HL-60 (cell line): ENCODE data around the gene HES5.

ENCODE experiments used
- DNase-seq, 2 experiments: peaks; one replicate each; pipeline ENCODE4 v3.0.0-alpha.2; 2010 to 2020; ENCODE audit warnings: low read depth in 1 of 2, low spot score in 1 of 2
- H3K27ac ChIP-seq: fragments of 250-450 bp; sonication (Bioruptor Pico); replicated peaks from 2 replicates; pipeline ENCODE4 v1.5.1; 2020; ENCODE audit warnings: mild to moderate bottlenecking, moderate library complexity
- H3K27me3 ChIP-seq: fragments of 250-450 bp; sonication (Bioruptor Pico); 2 replicates; pipeline ENCODE4 v1.5.1; 2021; ENCODE audit warnings: mild to moderate bottlenecking, moderate library complexity; ENCODE audit not compliant: insufficient read depth, poor library complexity, severe bottlenecking
- H3K4me3 ChIP-seq: replicated peaks from 2 replicates; pipeline ENCODE4 v1.5.1; 2011; ENCODE audit warnings: mild to moderate bottlenecking, control low read depth, low read length; ENCODE audit not compliant: insufficient read depth
- GABPA ChIP-seq: IDR thresholded peaks from 2 replicates; pipeline ENCODE4 v1.6.1; 2012; ENCODE audit warnings: low read depth
- POLR2AphosphoS5 ChIP-seq: IDR thresholded peaks from 2 replicates; pipeline ENCODE4 v1.6.1; 2012; ENCODE audit warnings: low read depth
- SPI1 ChIP-seq: IDR thresholded peaks from 2 replicates; pipeline ENCODE4 v1.6.1; 2012; ENCODE audit warnings: low read depth, mild to moderate bottlenecking, borderline replicate concordance
- TF ChIP-seq, protein P1 (sequence below): IDR thresholded peaks from one replicate; pipeline ENCODE4 v1.5.1; 2011; ENCODE audit warnings: low read length, control low read depth, inconsistent platforms; ENCODE audit not compliant: insufficient read depth
- TF ChIP-seq, protein P2 (sequence below): IDR thresholded peaks from 2 replicates; pipeline ENCODE4 v1.6.1; 2012; ENCODE audit warnings: low read depth; ENCODE audit not compliant: insufficient replicate concordance

The HES5 gene

GRCh38 chr1:2533365-2533764, 3.3 kb upstream of the HES5 start:
- H3K27ac ChIP-seq, result no peak overlapping the region
- H3K4me3 ChIP-seq, result no peak overlapping the region
- TF ChIP-seq SPI1 (no peak), POLR2AphosphoS5 (no peak), GABPA (no peak)
- TF ChIP-seq, protein P1, sequence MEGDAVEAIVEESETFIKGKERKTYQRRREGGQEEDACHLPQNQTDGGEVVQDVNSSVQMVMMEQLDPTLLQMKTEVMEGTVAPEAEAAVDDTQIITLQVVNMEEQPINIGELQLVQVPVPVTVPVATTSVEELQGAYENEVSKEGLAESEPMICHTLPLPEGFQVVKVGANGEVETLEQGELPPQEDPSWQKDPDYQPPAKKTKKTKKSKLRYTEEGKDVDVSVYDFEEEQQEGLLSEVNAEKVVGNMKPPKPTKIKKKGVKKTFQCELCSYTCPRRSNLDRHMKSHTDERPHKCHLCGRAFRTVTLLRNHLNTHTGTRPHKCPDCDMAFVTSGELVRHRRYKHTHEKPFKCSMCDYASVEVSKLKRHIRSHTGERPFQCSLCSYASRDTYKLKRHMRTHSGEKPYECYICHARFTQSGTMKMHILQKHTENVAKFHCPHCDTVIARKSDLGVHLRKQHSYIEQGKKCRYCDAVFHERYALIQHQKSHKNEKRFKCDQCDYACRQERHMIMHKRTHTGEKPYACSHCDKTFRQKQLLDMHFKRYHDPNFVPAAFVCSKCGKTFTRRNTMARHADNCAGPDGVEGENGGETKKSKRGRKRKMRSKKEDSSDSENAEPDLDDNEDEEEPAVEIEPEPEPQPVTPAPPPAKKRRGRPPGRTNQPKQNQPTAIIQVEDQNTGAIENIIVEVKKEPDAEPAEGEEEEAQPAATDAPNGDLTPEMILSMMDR, result no peak
- TF ChIP-seq, protein P2, sequence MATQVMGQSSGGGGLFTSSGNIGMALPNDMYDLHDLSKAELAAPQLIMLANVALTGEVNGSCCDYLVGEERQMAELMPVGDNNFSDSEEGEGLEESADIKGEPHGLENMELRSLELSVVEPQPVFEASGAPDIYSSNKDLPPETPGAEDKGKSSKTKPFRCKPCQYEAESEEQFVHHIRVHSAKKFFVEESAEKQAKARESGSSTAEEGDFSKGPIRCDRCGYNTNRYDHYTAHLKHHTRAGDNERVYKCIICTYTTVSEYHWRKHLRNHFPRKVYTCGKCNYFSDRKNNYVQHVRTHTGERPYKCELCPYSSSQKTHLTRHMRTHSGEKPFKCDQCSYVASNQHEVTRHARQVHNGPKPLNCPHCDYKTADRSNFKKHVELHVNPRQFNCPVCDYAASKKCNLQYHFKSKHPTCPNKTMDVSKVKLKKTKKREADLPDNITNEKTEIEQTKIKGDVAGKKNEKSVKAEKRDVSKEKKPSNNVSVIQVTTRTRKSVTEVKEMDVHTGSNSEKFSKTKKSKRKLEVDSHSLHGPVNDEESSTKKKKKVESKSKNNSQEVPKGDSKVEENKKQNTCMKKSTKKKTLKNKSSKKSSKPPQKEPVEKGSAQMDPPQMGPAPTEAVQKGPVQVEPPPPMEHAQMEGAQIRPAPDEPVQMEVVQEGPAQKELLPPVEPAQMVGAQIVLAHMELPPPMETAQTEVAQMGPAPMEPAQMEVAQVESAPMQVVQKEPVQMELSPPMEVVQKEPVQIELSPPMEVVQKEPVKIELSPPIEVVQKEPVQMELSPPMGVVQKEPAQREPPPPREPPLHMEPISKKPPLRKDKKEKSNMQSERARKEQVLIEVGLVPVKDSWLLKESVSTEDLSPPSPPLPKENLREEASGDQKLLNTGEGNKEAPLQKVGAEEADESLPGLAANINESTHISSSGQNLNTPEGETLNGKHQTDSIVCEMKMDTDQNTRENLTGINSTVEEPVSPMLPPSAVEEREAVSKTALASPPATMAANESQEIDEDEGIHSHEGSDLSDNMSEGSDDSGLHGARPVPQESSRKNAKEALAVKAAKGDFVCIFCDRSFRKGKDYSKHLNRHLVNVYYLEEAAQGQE, result no peak
- no peak for DNase-seq
- H3K27me3 ChIP-seq, result peaks cover 61% of the 10 kb centered on the region

DNA sequence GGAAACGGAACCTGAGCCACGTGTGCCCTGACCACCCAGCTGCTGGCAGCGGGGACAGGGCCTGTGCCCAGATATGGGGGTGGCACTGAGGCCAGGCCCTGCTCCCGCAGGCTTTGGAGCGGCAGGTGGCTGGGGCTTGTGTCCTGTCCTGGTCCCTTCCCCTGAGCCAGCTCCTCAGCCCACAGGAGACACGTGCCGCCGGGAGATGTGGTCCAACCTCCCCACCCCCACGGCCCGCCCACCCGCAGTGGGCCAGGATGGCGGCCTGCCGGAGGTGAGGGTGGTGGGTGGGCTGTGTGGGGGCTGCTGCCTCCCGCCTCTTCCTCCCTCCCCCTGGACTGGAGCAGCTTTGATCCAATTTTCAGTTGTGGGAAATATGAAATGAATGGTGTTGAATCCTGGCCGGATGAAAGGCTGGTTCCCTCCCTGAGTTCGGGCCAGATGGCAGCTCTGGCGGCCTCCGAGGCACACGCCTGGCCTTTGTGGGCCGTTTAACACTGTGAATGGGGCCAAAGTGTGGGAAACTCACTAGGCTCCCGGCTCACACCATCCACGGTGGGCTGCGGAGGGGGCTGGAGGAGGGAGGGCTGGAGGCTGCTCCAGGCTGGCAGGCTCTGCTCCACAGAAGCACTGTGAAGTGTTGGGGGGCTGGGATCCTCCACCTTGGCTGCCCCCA, 2.6 kb upstream of the HES5 start:
- peaks cover 68% of the 10 kb centered on the region for H3K27me3 ChIP-seq
- H3K27ac ChIP-seq, result no peak overlapping the region
- TF ChIP-seq, protein P2, result no peak
- TF ChIP-seq, protein P1, result no peak
- TF ChIP-seq GABPA (no peak), POLR2AphosphoS5 (no peak), SPI1 (no peak)
- DNase-seq, result no peak
- no peak overlapping the region for H3K4me3 ChIP-seq

DNA sequence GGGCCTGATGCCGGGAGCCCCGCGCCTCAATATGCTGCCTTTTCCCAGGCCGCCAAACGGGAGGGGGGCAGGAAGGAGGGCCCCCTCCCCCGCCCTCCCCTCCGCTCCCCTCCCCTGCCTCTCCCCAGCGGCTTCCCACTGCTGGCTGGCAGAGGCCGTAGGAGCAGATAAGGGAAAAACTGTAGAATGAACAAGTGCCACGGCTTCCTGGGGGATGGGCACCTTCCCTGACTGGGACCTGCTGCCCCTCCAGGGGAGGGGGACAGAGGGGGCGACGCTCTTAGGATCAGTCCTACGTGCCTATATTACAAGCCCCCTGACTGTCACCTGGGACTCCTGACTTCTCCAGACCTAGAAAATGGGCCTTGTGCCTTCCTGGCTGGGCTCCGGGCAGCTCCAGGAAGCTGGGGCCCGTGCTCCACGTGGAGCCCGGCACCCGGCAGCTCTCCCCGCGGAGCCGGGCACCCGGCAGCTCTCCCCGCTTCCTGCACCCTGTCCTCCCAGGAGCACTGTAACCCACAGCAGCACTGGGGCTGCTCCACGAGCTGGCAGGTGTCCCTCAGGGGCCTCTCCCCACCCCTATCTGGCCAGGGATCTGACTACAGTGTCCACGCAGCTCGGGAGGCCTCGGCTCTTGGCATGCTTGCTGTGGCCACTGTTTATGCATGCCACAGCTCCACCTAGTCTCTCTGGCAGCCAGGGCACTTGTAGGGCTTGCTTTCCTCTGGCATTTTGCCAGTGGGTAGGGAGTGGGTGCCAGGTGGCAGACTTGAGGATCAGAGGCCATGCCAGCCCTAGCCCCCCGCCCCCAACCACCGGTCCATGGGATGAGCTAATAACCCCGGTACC, 674 bp upstream of the HES5 start:
- Histone ChIP-seq H3K27ac (no peak overlapping the region), H3K4me3 (no peak overlapping the region), H3K27me3 (peaks cover 65% of the 10 kb centered on the region)
- TF ChIP-seq SPI1 (no peak), POLR2AphosphoS5 (no peak)
- TF ChIP-seq, protein P1, result no peak
- DNase-seq, result no peak
